Psoas muscle (tissue), 8 donors: Measurements from ENCODE around the gene YIF1B. TPM values are rescaled to one million over a fixed set of nuclear protein-coding genes. Genes with fewer than 3 reads are reported as not detected.

Experiments
- ATAC-seq, 4 donors: fragments of 200-7000 bp; cut with Tn5 transposase; one replicate each; pipeline ENCODE4 v1.9.1; 2020; ENCODE audit warnings: moderate library complexity in 3 of 4, mild to moderate bottlenecking in 2 of 4
- DNase-seq, 2 donors: peaks; one replicate each; pipeline ENCODE4 v3.0.0-alpha.2; 2020
- H3K27ac ChIP-seq: fragments of 200-600 bp; one replicate; pipeline ENCODE4 v1.8.0; 2022
- H3K27me3 ChIP-seq, 3 donors: fragments of 200-600 bp in 1 of 3; one replicate each; pipeline versions ENCODE4 v1.6.1 to v1.8.0; 2013 to 2022; ENCODE audit warnings: low read length in 2 of 3, mild to moderate bottlenecking in 2 of 3, moderate library complexity in 1 of 3; ENCODE audit not compliant: insufficient read depth in 3 of 3
- H3K36me3 ChIP-seq, 2 donors: fragments of 200-600 bp in 1 of 2; one replicate each; pipeline versions ENCODE4 v1.6.1 to v1.8.0; 2013 to 2022; ENCODE audit warnings: low read depth in 1 of 2, mild to moderate bottlenecking in 1 of 2, moderate library complexity in 1 of 2; ENCODE audit not compliant: insufficient read depth in 1 of 2
- H3K4me1 ChIP-seq: fragments of 200-600 bp; one replicate; pipeline ENCODE4 v1.8.0; 2022
- H3K4me3 ChIP-seq: fragments of 200-600 bp; one replicate; pipeline ENCODE4 v1.8.0; 2022; ENCODE audit warnings: mild to moderate bottlenecking
- H3K9me3 ChIP-seq: fragments of 200-600 bp; one replicate; pipeline ENCODE4 v1.8.0; 2022
- WGBS, 3 donors: extraction: QIAGEN DNeasy Blood & Tissue Kit; methylation state at CpG; one replicate each; pipeline versions ENCODE4 v1.1.6 to v1.1.7; 2013; 5-methylcytosine and 5-hydroxymethylcytosine counted together
- intact Hi-C, 2 donors: fragments of 100-400 bp; cut with DNase I; formaldehyde crosslinking; loops; one replicate each; pipeline versions ENCODE4 v1.11.0 to v1.14.2; 2022
- polyA plus RNA-seq, 3 donors: library from polyadenylated mRNA; stranded (reverse); fragments of 200-250 nt; gene quantifications; one replicate each; pipeline ENCODE4 v1.2.3, GENCODE V29; 2013
- total RNA-seq, 4 donors: library from RNA; stranded (reverse); fragmentation: NEBNext Ultra II Directional in 2 of 4; extraction: Animal tissue kit (Norgen Biotek cat#: 25700) in 2 of 4; gene quantifications; one replicate each; pipeline versions ENCODE4 v1.2.1 to v1.2.4, GENCODE V29; 2021 to 2023
- TF ChIP-seq, protein P1 (sequence below): fragments of 200-600 bp; IDR thresholded peaks from one replicate; pipeline ENCODE4 v1.8.0; 2022; ENCODE audit warnings: antibody characterized with exemption
- donor health status: healthy with polysubstance abuse.
- donor health status: DM: no; HTN: no; CAD: no; lungs with moderate emphysema.
- donor health status: Bipolar disorder and iron deficiency.
- donor health status: healthy.
- donor health status: DM: yes; HTN: yes; CAD: no.
- donor health status: DM: no; HTN: no; CAD: no.
- donor health status: DM: no; HTN: no; CAD: no.
- donor health status: DM: yes; HTN: yes; CAD: no.

YIF1B gene
- total and polyA plus RNA-seq, 7 donors = 20.1 to 57.7 (median 27.2) TPM

DNA sequence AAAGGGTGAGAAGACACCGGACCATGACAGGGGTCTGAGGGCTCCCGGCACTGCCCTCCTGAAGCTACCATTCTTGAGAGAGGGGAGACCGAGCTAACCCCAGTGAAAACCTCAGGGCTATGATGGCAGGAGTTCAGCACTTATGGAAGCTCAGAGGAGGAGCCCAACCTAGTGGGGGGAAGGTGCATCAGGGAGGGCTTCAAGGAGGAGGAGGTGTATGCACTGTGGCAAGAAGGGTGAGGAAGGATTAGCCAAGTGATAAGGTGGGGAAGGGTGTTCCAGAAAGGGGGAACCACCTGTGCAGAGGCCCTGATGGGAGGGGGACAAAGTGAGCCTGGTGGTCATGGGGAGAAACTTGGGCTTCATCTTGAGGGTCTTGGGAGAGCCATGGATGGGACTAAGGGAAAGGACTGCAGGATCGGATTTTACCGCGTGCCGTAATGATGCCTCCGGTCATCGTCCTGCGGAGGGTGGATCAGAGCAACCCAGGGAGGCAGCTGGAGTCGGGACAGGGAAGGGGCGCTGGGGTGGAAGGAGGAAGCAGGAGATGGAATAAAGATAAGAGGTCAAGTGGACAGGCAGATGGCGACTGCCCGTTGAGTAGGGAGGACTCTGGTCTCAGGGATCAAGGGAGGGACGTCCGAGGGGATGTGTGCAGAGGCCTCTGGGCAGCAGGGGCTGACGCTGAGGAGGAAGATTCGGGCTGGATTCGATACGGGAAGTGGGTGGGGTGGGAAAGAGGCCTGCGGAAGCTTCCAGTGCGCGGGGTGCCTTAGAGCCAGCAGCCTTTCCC is 45.3 kb upstream of the YIF1B start:
- DNase-seq (no peak), ATAC-seq (peak in 2 of 4 donors; percentile 7 to 13)
- peaks cover 12% of the 10 kb centered on the region for H3K4me1 ChIP-seq
- H3K9me3 ChIP-seq = no peaks in the 10 kb centered on the region
- H3K36me3 ChIP-seq = no peaks in the 10 kb centered on the region
- H3K27me3 ChIP-seq = peaks cover 0 to 36% (median 16%) of the 10 kb centered on the region in 3 donors
- H3K4me3 ChIP-seq = peak overlapping the region; percentile 75
- WGBS, 3 donors = 13 to 15% (median 15%) methylated on average over 17 to 23 of the region's 23 CpGs
- intact Hi-C loops = no loop called here
- H3K27ac ChIP-seq = no peak overlapping the region
- TF ChIP-seq, protein P1, sequence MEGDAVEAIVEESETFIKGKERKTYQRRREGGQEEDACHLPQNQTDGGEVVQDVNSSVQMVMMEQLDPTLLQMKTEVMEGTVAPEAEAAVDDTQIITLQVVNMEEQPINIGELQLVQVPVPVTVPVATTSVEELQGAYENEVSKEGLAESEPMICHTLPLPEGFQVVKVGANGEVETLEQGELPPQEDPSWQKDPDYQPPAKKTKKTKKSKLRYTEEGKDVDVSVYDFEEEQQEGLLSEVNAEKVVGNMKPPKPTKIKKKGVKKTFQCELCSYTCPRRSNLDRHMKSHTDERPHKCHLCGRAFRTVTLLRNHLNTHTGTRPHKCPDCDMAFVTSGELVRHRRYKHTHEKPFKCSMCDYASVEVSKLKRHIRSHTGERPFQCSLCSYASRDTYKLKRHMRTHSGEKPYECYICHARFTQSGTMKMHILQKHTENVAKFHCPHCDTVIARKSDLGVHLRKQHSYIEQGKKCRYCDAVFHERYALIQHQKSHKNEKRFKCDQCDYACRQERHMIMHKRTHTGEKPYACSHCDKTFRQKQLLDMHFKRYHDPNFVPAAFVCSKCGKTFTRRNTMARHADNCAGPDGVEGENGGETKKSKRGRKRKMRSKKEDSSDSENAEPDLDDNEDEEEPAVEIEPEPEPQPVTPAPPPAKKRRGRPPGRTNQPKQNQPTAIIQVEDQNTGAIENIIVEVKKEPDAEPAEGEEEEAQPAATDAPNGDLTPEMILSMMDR = no peak

DNA sequence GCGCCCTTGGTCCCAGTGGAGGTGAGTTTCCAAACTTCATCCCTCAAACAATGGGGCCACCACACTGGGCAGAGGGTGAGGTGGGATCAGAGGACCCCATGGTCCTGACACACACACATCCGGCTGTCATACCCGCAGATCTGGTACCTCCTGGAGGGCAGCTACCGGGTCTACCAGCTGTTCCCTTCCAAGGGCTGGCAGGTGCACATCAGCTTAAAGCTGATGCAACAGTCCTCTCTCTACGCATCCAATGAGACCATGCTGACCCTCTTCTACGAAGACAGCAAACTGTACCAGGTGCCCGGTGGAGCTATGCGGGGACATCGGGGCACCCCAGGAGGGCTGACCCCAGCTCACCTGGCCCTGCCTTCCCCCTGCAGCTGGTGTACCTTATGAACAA is 44.6 kb upstream of the YIF1B start:
- Histone ChIP-seq H3K27me3 (peaks cover 0 to 41% (median 16%) of the 10 kb centered on the region in 3 donors), H3K27ac (no peak overlapping the region), H3K4me1 (peaks cover 12% of the 10 kb centered on the region), H3K9me3 (no peaks in the 10 kb centered on the region), H3K4me3 (no peak overlapping the region), H3K36me3 (no peaks in the 10 kb centered on the region)
- ATAC-seq (no peak), DNase-seq (no peak)
- 58 to 64% (median 63%) methylated on average over 9 of the region's 9 CpGs for WGBS, 3 donors
- intact Hi-C loops = no loop called here
- TF ChIP-seq, protein P1 = no peak

DNA sequence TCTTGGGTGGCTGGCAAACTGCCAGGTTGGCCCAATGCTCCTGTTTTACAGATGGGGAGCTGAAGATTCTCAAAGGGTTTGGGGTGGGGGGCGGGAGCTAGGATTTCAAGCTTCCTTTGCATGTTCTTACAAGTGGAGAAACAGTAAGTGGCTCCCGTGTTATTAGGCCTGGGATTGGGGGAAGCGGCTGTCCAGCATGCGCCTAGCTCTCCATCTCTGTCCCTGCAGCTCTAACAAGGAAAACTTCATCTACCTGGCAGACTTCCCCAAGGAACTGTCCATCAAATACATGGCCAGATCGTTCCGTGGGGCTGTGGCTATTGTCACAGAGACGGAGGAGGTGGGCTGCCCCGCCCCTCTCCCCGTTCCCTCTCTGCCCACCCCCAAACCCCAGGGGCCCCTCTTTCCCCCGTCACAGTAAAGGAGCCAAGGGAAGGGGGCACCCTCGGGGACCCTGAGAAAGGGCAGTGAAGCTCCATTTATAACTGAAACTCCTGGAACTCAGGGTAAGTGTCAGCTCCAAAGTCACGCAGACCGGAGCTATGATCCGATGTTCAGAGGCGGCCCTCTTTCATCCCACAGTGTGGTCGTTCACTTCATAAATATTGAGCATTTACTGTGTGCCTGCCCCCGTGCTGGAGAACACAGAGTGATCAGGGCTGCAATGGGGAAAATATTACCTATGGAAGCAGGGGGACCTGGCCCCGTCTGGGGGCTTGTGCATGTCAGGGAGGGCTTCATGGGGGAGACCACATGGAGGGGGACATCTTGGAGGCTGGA is 43.7 kb upstream of the YIF1B start:
- TF ChIP-seq, protein P1 = no peak
- DNase-seq (no peak), ATAC-seq (no peak)
- Histone ChIP-seq H3K4me3 (no peak overlapping the region), H3K27ac (no peak overlapping the region), H3K4me1 (peaks cover 12% of the 10 kb centered on the region), H3K36me3 (no peaks in the 10 kb centered on the region), H3K27me3 (peaks cover 0 to 33% (median 16%) of the 10 kb centered on the region in 3 donors), H3K9me3 (no peaks in the 10 kb centered on the region)
- 39 to 44% (median 44%) methylated on average over 17 to 18 of the region's 18 CpGs for WGBS, 3 donors
- intact Hi-C loops = no loop called here

DNA sequence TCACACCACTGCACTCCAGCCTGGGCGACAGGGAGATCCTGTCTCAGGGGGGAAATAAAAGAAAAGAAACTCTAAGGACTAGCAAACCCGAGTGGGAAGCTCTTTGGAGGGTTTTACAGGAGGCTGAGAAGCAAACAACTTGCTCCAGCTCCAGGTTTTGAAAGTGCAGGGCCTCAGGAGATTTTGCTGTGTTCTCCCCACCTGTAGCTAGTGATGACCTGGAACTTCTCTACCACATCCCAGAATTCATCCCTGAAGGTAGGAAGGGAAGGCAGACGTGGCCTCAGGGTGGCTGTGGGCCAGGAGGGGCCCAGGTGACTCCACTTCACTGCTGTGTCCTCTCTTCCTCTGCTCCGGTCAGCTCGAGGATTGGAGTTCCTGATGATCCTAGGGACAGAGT is 42.3 kb upstream of the YIF1B start:
- intact Hi-C loops = no loop called here
- Histone ChIP-seq H3K4me3 (no peak overlapping the region), H3K27ac (no peak overlapping the region), H3K9me3 (no peaks in the 10 kb centered on the region), H3K36me3 (no peaks in the 10 kb centered on the region), H3K27me3 (peaks cover 0 to 33% (median 16%) of the 10 kb centered on the region in 3 donors), H3K4me1 (peaks cover 11% of the 10 kb centered on the region)
- WGBS, 3 donors = 28 to 35% (median 31%) methylated on average over 3 to 5 of the region's 5 CpGs
- DNase-seq (no peak), ATAC-seq (no peak)
- TF ChIP-seq, protein P1 = no peak
